ENCODE measurements around the gene USP37.

USP37 gene

GRCh38 chr2:218401890-218402289 is 166.3 kb downstream of the USP37 start:
- DNase-seq (ENCODE audit: low read depth) = no peak

DNA sequence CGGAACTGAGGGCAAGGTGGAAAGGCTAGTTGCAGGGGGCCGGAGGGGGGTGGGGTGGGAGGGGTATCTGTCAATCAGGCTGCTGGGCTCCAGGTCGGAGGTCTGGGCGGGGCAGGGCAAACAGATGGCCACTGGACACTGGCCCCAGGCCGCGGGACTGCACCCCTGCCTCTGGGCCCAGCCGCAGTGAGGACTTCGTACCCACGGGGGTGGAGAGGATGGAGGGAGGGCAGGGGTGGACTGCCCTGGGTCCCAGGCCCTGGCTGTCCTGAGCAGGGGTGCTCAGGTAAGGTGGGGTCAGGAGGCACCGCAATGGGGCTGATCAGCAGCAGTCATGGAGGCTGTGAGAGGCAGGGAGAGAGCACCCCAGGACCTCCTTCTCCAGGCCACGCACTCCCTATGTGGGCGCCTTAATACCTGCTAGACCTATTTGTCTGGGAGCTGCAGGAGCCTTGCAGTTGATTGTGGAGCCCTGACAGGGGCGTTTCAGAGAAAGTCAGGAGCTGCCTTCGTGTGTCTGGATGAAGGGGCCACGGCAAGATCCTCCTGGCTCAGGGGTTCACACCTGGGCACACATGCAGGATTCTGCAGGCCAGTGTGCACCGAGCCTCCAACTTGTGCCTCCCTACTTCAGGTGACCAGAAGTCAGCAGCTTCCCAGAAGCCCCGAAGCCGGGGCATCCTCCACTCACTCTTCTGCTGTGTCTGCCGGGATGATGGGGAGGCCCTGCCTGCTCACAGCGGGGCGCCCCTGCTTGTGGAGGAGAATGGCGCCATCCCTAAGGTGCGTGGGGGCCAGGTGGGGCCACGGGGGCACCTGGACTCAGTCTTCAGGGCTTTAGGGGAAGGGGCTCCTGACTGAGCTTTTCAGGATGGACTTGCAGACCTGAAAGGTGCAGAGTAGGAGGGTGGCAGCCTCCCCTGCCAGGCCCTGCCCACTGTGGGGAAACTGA is 166.9 kb downstream of the USP37 start:
- no peak for DNase-seq (ENCODE audit: low read depth)

All from iris pigment epithelial cell (primary cell).